Mesodermal cell (in vitro differentiated cells): ENCODE data around the gene PIH1D1.
"Not testable (repeated sequence)": the region's sequence is repeated elsewhere in the genome, so short reads cannot be mapped to it uniquely, and the experiment has no call there.

Source experiments
- H3K27ac ChIP-seq: 2 replicates; pipeline ENCODE4 v1.7.0; 2013; ENCODE audit warnings: mild to moderate bottlenecking, low read depth, low read length, moderate library complexity; ENCODE audit not compliant: severe bottlenecking
- H3K36me3 ChIP-seq: 2 replicates; pipeline ENCODE4 v1.7.1; 2013; ENCODE audit warnings: mild to moderate bottlenecking, low read length, moderate library complexity; ENCODE audit not compliant: control insufficient read depth, insufficient read depth
- H3K4me1 ChIP-seq: one replicate; pipeline ENCODE4 v1.7.1; 2013; ENCODE audit warnings: mild to moderate bottlenecking, low read length; ENCODE audit not compliant: insufficient read depth, control insufficient read depth, poor library complexity, severe bottlenecking
- H3K4me3 ChIP-seq: 2 replicates; pipeline ENCODE4 v1.7.0; 2013; ENCODE audit warnings: low read length, control low read depth, mild to moderate bottlenecking; ENCODE audit not compliant: insufficient read depth, poor library complexity, severe bottlenecking; ENCODE audit errors: extremely low read depth
- H3K9me3 ChIP-seq: 2 replicates; pipeline ENCODE4 v1.7.1; 2013; ENCODE audit warnings: mild to moderate bottlenecking, low read length, moderate library complexity; ENCODE audit not compliant: control insufficient read depth
- WGBS, 2 experiments: methylation state at CpG; one replicate each; pipeline ENCODE4 v1.1.5; 2013; ENCODE audit warnings: missing lambda C conversion rate in 2 of 2; ENCODE audit not compliant: insufficient coverage in 2 of 2; 5-methylcytosine and 5-hydroxymethylcytosine counted together

PIH1D1 gene

GRCh38 chr19:49465371-49465770, 13.8 kb upstream of the PIH1D1 start:
- peaks cover 35% of the 10 kb centered on the region for H3K36me3 ChIP-seq
- H3K9me3 ChIP-seq = no peaks in the 10 kb centered on the region
- no peak overlapping the region for H3K4me3 ChIP-seq
- WGBS, 2 experiments = 86 to 94% methylated on average over 2 to 3 of the region's 3 CpGs
- no peak overlapping the region for H3K27ac ChIP-seq
- H3K4me1 ChIP-seq = no peaks in the 10 kb centered on the region

- Histone ChIP-seq H3K27ac (no peak overlapping the region), H3K4me1 (no peaks in the 10 kb centered on the region), H3K4me3 (no peak overlapping the region), H3K36me3 (peaks cover 38% of the 10 kb centered on the region), H3K9me3 (no peaks in the 10 kb centered on the region)
- 94 to 97% methylated on average over 34 to 37 of the region's 39 CpGs for WGBS, 2 experiments
These were observed 12.5 kb upstream of the PIH1D1 start for GRCh38 chr19:49463960-49464740.

- WGBS, 2 experiments = 89 to 96% methylated on average over 10 to 12 of the region's 12 CpGs
- Histone ChIP-seq H3K9me3 (no peaks in the 10 kb centered on the region), H3K4me1 (no peaks in the 10 kb centered on the region), H3K36me3 (peaks cover 38% of the 10 kb centered on the region), H3K27ac (no peak overlapping the region), H3K4me3 (no peak overlapping the region)
These were observed 10.9 kb upstream of the PIH1D1 start for GRCh38 chr19:49462492-49462891.

- H3K4me1 ChIP-seq = no peaks in the 10 kb centered on the region
- no peak overlapping the region for H3K27ac ChIP-seq
- 96 to 97% methylated on average over 30 to 37 of the region's 37 CpGs for WGBS, 2 experiments
- H3K36me3 ChIP-seq = peaks cover 41% of the 10 kb centered on the region
- H3K9me3 ChIP-seq = no peaks in the 10 kb centered on the region
- no peak overlapping the region for H3K4me3 ChIP-seq
These were observed 10.0 kb upstream of the PIH1D1 start for GRCh38 chr19:49461656-49462055.

- H3K4me3 ChIP-seq, H3K9me3 ChIP-seq, H3K4me1 ChIP-seq, H3K27ac ChIP-seq: not testable (repeated sequence)
- peaks cover 42% of the 10 kb centered on the region for H3K36me3 ChIP-seq
- WGBS, 2 experiments = no CpG with 5 or more reads among the region's 1 CpG
These were observed 9.5 kb upstream of the PIH1D1 start for GRCh38 chr19:49461130-49461529.

- Histone ChIP-seq H3K27ac (no peak overlapping the region), H3K9me3 (no peaks in the 10 kb centered on the region), H3K4me1 (no peaks in the 10 kb centered on the region), H3K36me3 (peaks cover 37% of the 10 kb centered on the region), H3K4me3 (no peak overlapping the region)
- WGBS, 2 experiments = 88 to 96% methylated on average over 10 to 11 of the region's 12 CpGs
These were observed 7.8 kb upstream of the PIH1D1 start for GRCh38 chr19:49459388-49459787.

GRCh38 chr19:49458567-49458903, 6.9 kb upstream of the PIH1D1 start:
- Histone ChIP-seq H3K4me3 (no peak overlapping the region), H3K9me3 (no peaks in the 10 kb centered on the region), H3K36me3 (peaks cover 39% of the 10 kb centered on the region), H3K27ac (no peak overlapping the region), H3K4me1 (peaks cover 4% of the 10 kb centered on the region)
- 84 to 100% methylated on average over 2 to 3 of the region's 5 CpGs for WGBS, 2 experiments

- WGBS, 2 experiments = 87 to 95% methylated on average over 3 of the region's 5 CpGs
- no peak overlapping the region for H3K27ac ChIP-seq
- peaks cover 35% of the 10 kb centered on the region for H3K36me3 ChIP-seq
- H3K4me1 ChIP-seq = peaks cover 4% of the 10 kb centered on the region
- H3K4me3 ChIP-seq = no peak overlapping the region
- no peaks in the 10 kb centered on the region for H3K9me3 ChIP-seq
These were observed 4.7 kb upstream of the PIH1D1 start for GRCh38 chr19:49456326-49456725.

- H3K4me1 ChIP-seq = peaks cover 4% of the 10 kb centered on the region
- WGBS, 2 experiments = 97 to 100% methylated on average over 4 of the region's 5 CpGs
- H3K27ac ChIP-seq = no peak overlapping the region
- H3K9me3 ChIP-seq = no peaks in the 10 kb centered on the region
- peaks cover 35% of the 10 kb centered on the region for H3K36me3 ChIP-seq
- H3K4me3 ChIP-seq = no peak overlapping the region
These were observed 4.2 kb upstream of the PIH1D1 start for GRCh38 chr19:49455773-49456172.

- WGBS, 2 experiments = 0 to 29% methylated on average over 1 to 4 of the region's 10 CpGs
- Histone ChIP-seq H3K27ac (peak overlapping the region; percentile 97), H3K4me3 (peak overlapping the region; percentile 88)
These were observed 2.2 kb upstream of the PIH1D1 start for GRCh38 chr19:49453757-49454240.

GRCh38 chr19:49453013-49453756, 1.6 kb upstream of the PIH1D1 start, which contains the start of gene ALDH16A1:
ALDH16A1 (plus strand) TSS chr19:49453225; CDS start chr19:49453332, 107 bp downstream.
- Histone ChIP-seq H3K4me1 (peaks cover 8% of the 10 kb centered on the region), H3K9me3 (no peaks in the 10 kb centered on the region), H3K36me3 (peaks cover 39% of the 10 kb centered on the region), H3K4me3 (peak within 1 kb of the TSS; percentile 88), H3K27ac (peak within 1 kb of the TSS; percentile 97)
- 0% methylated on average over 51 to 59 of the region's 66 CpGs for WGBS, 2 experiments

More at GRCh38 chr19:49453757-49454240, 2.2 kb upstream of the PIH1D1 start:
- Histone ChIP-seq H3K9me3 (no peaks in the 10 kb centered on the region), H3K4me1 (peaks cover 8% of the 10 kb centered on the region), H3K36me3 (peaks cover 39% of the 10 kb centered on the region)
